Measurements from ENCODE around the gene COASY.

GRCh38 chr17:42564815-42565522 lies 3.0 kb downstream of the COASY start:
- TF ChIP-seq MEF2A (IDR thresholded peaks at IDR 0.05; ENCODE audit: borderline replicate concordance, low read depth) (no peak), CTCF (IDR thresholded peaks at IDR 0.05) (no peak), REST (IDR thresholded peaks at IDR 0.05; ENCODE audit: low read depth, low read length) (no peak), POLR2AphosphoS5 (IDR thresholded peaks at IDR 0.05; ENCODE audit: low read depth, low read length) (no peak), MXI1 (IDR thresholded peaks at IDR 0.05; ENCODE audit: low read depth, low read length) (no peak), TAF1 (IDR thresholded peaks at IDR 0.05; ENCODE audit: borderline replicate concordance, low read depth, low read length) (no peak), SMC3 (IDR thresholded peaks at IDR 0.05; ENCODE audit: low read depth, low read length) (no peak), RAD21 (IDR thresholded peaks at IDR 0.05; ENCODE audit: low read length) (no peak)
